Measurements from ENCODE around the gene PFDN6. TPM values are rescaled to one million over a fixed set of nuclear protein-coding genes. Genes with fewer than 3 reads are reported as not detected.

PFDN6 gene
- polyA plus RNA-seq, 1 experiment: 49.0 TPM

DNA sequence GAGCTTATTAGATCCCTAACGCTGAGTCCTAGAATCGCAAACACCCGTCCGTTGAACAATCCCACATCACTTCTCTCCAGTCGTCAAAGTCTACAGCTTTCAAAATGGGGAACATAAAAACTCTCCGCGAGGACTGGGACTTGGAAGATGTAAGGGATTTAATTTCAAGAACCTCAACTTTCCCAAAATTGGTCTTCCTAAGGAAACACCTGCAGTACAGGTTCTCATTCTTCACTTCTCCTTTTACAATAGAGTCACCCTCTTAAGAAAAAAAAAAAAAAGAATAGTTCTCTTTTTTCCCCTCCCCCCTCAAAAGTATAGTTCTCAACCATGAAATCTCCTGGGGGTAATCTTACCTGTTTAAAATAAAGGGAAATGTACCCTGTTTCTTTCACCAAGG, 34.7 kb downstream of the PFDN6 start:
- no peak for DNase-seq (ENCODE audit: low read depth)
- H3K36me3 ChIP-seq (ENCODE audit: control insufficient read depth, insufficient read depth, low read length): peaks cover 12% of the 10 kb centered on the region
- H3K4me3 ChIP-seq (ENCODE audit: low read depth, low read length): no peak overlapping the region
- peaks cover 3% of the 10 kb centered on the region; the same call in 1 of the 2 replicates for H3K27me3 ChIP-seq (ENCODE audit: control insufficient read depth, insufficient read depth, low read length)
- POLR2A ChIA-PET: no interaction called here
- CTCF ChIA-PET: interaction anchor here (1.1 kb wide), 1 partner anchor 15 kb away, joined by 3 read pairs; no protein-coding TSS in a partner anchor
- TF ChIP-seq, protein P1, sequence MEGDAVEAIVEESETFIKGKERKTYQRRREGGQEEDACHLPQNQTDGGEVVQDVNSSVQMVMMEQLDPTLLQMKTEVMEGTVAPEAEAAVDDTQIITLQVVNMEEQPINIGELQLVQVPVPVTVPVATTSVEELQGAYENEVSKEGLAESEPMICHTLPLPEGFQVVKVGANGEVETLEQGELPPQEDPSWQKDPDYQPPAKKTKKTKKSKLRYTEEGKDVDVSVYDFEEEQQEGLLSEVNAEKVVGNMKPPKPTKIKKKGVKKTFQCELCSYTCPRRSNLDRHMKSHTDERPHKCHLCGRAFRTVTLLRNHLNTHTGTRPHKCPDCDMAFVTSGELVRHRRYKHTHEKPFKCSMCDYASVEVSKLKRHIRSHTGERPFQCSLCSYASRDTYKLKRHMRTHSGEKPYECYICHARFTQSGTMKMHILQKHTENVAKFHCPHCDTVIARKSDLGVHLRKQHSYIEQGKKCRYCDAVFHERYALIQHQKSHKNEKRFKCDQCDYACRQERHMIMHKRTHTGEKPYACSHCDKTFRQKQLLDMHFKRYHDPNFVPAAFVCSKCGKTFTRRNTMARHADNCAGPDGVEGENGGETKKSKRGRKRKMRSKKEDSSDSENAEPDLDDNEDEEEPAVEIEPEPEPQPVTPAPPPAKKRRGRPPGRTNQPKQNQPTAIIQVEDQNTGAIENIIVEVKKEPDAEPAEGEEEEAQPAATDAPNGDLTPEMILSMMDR (IDR thresholded peaks at IDR 0.05; ENCODE audit: insufficient read depth, low read depth, low read length): no peak

- TF ChIP-seq, protein P1 (IDR thresholded peaks at IDR 0.05; ENCODE audit: insufficient read depth, low read depth, low read length): no peak
Observed at GRCh38 chr6:33329058-33329457, 39.7 kb downstream of the PFDN6 start.

GRCh38 chr6:33330736-33331135, 41.3 kb downstream of the PFDN6 start:
- TF ChIP-seq, protein P1 (IDR thresholded peaks at IDR 0.05; ENCODE audit: insufficient read depth, low read depth, low read length): no peak
- ChIA-PET POLR2A (no interaction called here), CTCF (interaction anchor here (0.7 kb wide), 1 partner anchor 15 kb away, joined by 3 read pairs; no protein-coding TSS in a partner anchor)
- no peak overlapping the region for H3K4me3 ChIP-seq (ENCODE audit: low read depth, low read length)
- no peak for DNase-seq (ENCODE audit: low read depth)
- no peaks in the 10 kb centered on the region for H3K36me3 ChIP-seq (ENCODE audit: control insufficient read depth, insufficient read depth, low read length)
- peaks cover 3% of the 10 kb centered on the region; the same call in 1 of the 2 replicates for H3K27me3 ChIP-seq (ENCODE audit: control insufficient read depth, insufficient read depth, low read length)

More at GRCh38 chr6:33329058-33329457, 39.7 kb downstream of the PFDN6 start:
- CTCF ChIA-PET: no interaction called here
- H3K27me3 ChIP-seq (ENCODE audit: control insufficient read depth, insufficient read depth, low read length): peaks cover 3% of the 10 kb centered on the region; the same call in 1 of the 2 replicates
- no peaks in the 10 kb centered on the region for H3K36me3 ChIP-seq (ENCODE audit: control insufficient read depth, insufficient read depth, low read length)
- no peak for DNase-seq (ENCODE audit: low read depth)
- no peak overlapping the region for H3K4me3 ChIP-seq (ENCODE audit: low read depth, low read length)
- POLR2A ChIA-PET: no interaction called here

DNA sequence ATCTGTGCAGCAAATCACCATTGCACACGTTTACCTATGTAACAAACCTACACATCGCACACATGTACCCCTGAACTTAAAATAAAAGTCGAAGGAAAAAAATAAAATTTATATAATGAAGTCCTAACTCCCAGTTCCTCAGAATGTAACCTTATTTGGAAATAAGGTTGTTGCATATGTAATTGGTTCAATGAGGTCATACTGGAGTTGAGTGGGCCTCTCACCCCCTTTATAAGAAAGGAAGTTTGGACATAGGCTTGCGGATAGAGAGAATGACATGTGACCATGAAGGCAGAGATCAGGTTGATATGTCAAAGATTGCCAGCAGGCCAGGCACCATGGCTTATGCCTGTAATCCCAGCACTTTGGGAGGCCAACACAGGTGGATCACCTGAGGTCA, 44.3 kb downstream of the PFDN6 start:
- TF ChIP-seq, protein P1 (IDR thresholded peaks at IDR 0.05; ENCODE audit: insufficient read depth, low read depth, low read length): no peak
- ChIA-PET POLR2A (no interaction called here), CTCF (no interaction called here)
- no peaks in the 10 kb centered on the region for H3K36me3 ChIP-seq (ENCODE audit: control insufficient read depth, insufficient read depth, low read length)
- DNase-seq (ENCODE audit: low read depth): no peak
- H3K4me3 ChIP-seq (ENCODE audit: low read depth, low read length): no peak overlapping the region
- H3K27me3 ChIP-seq (ENCODE audit: control insufficient read depth, insufficient read depth, low read length): peaks cover 4% of the 10 kb centered on the region; the same call in 1 of the 2 replicates

- peaks cover 3% of the 10 kb centered on the region; the same call in 1 of the 2 replicates for H3K27me3 ChIP-seq (ENCODE audit: control insufficient read depth, insufficient read depth, low read length)
- TF ChIP-seq, protein P1 (IDR thresholded peaks at IDR 0.05; ENCODE audit: insufficient read depth, low read depth, low read length): no peak
- DNase-seq (ENCODE audit: low read depth): no peak
- no peak overlapping the region for H3K4me3 ChIP-seq (ENCODE audit: low read depth, low read length)
- POLR2A ChIA-PET: no interaction called here
- CTCF ChIA-PET: interaction anchor here (0.8 to 1.2 kb wide), 2 partner anchors 9 to 29 kb away, joined by 4 to 5 read pairs; no protein-coding TSS in a partner anchor
- no peaks in the 10 kb centered on the region for H3K36me3 ChIP-seq (ENCODE audit: control insufficient read depth, insufficient read depth, low read length)
Observed at GRCh38 chr6:33335916-33336315, 46.5 kb downstream of the PFDN6 start.
